HepG2 (cell line): ENCODE measurements around the gene FCRLA. TPM values are rescaled to one million over a fixed set of nuclear protein-coding genes. Genes with fewer than 3 reads are reported as not detected.

Experiments used
- ATAC-seq: fragments of 200-7000 bp; cut with Tn5 transposase; 3 replicates; pipeline ENCODE4 v1.9.1; 2020; ENCODE audit warnings: mild to moderate bottlenecking, moderate library complexity
- BruUV-seq: library from RNA; stranded (reverse); fragments of 400-500 nt; replicated peaks from 2 replicates; lab custom pipeline; 2021; lab: Mats Ljungman, UMichigan
- CTCF ChIA-PET: fragments of 300-600 bp; formaldehyde crosslinking; extraction: SDS; loops from one replicate; lab custom pipeline; 2021; ENCODE audit warnings: low total read pairs, inconsistent platforms, low intra/inter-chr PET ratio; lab: Yijun Ruan, JAX
- POLR2A ChIA-PET: fragments of 350-600 bp; sonication (Branson Sonifier 250); formaldehyde crosslinking; loops from one replicate; lab custom pipeline; 2020; ENCODE audit warnings: antibody characterized with exemption, inconsistent platforms; lab: Yijun Ruan, JAX
- DNase-seq: peaks from one replicate; pipeline ENCODE4 v3.0.0-alpha.2; 2015; ENCODE audit warnings: low spot score
- FAIRE-seq: peaks from 3 replicates; lab custom pipeline; 2011; peaks lifted over from hg19 to GRCh38; lab: Jason Lieb, UNC
- H2AFZ ChIP-seq: one replicate; pipeline ENCODE4 v1.6.1; 2011; ENCODE audit warnings: low read length, inconsistent platforms
- H3K27ac ChIP-seq: fragments of 300-600 bp; 3 replicates; pipeline ENCODE4 v1.8.0; 2011; ENCODE audit warnings: mixed run types, mild to moderate bottlenecking, mixed read lengths, low read length, inconsistent platforms; ENCODE audit not compliant: insufficient read depth; ENCODE audit errors: extremely low read length
- H3K27me3 ChIP-seq, 2 experiments: fragments of 200-600 bp in 1 of 2; 2 replicates in 1 of 2; 3 replicates in 1 of 2; pipeline versions ENCODE4 v1.6.0 to v1.8.0; 2011; ENCODE audit warnings: low read length in 2 of 2, mild to moderate bottlenecking in 2 of 2, moderate library complexity in 2 of 2, inconsistent platforms in 1 of 2; ENCODE audit not compliant: insufficient read depth in 2 of 2, control insufficient read depth in 1 of 2
- H3K36me3 ChIP-seq, 2 experiments: fragments of 200-600 bp in 1 of 2; replicated peaks in 1 of 2; 2 replicates in 1 of 2; 3 replicates in 1 of 2; pipeline versions ENCODE4 v1.5.1 to v1.8.0; 2011; ENCODE audit warnings: low read length in 2 of 2, inconsistent platforms in 1 of 2; ENCODE audit not compliant: insufficient read depth in 2 of 2, control insufficient read depth in 1 of 2
- H3K4me1 ChIP-seq: 2 replicates; pipeline ENCODE4 v1.5.1; 2012; ENCODE audit warnings: low read length, inconsistent platforms; ENCODE audit not compliant: insufficient read depth
- H3K4me2 ChIP-seq: 2 replicates; pipeline ENCODE4 v1.6.0; 2011; ENCODE audit warnings: low read depth, low read length, inconsistent platforms
- H3K4me3 ChIP-seq, 3 experiments: fragments of 200-600 bp in 1 of 3; sonication (generic), shearing (Covaris generic) in 1 of 3; replicated peaks in 1 of 3; 2 replicates each; pipeline ENCODE4 v1.5.1; 2011 to 2016; ENCODE audit warnings: low read length in 3 of 3, inconsistent platforms in 2 of 3, low read depth in 2 of 3, mild to moderate bottlenecking in 2 of 3, control low read depth in 1 of 3, mixed read lengths in 1 of 3; ENCODE audit not compliant: insufficient read depth in 1 of 3
- H3K79me2 ChIP-seq: one replicate; pipeline ENCODE4 v1.6.1; 2011; ENCODE audit warnings: low read length, inconsistent platforms; ENCODE audit not compliant: insufficient read depth
- H3K9ac ChIP-seq: 2 replicates; pipeline ENCODE4 v1.6.0; 2011; ENCODE audit warnings: mild to moderate bottlenecking, low read depth, low read length, inconsistent platforms; ENCODE audit not compliant: insufficient read depth
- H3K9me3 ChIP-seq: 2 replicates; pipeline ENCODE4 v1.5.1; 2012; ENCODE audit warnings: mild to moderate bottlenecking, low read length
- H4K20me1 ChIP-seq: 2 replicates; pipeline ENCODE4 v1.6.0; 2011; ENCODE audit warnings: inconsistent platforms, mild to moderate bottlenecking, low read length, moderate library complexity; ENCODE audit not compliant: insufficient read depth
- GATAD1 ChIP-seq: IDR thresholded peaks from 2 replicates; pipeline ENCODE4 v1.6.1; 2016; ENCODE audit warnings: missing genetic modification reagents, missing compliant biosample characterization
- MEIS2 ChIP-seq: sonication (generic); formaldehyde crosslinking; IDR thresholded peaks from 2 replicates; pipeline ENCODE4 v1.9.0; 2021; ENCODE audit warnings: mild to moderate bottlenecking, missing genetic modification reagents
- NR2C2 ChIP-seq: sonication (generic); formaldehyde crosslinking; IDR thresholded peaks from 2 replicates; pipeline ENCODE4 v1.4.0; 2020; ENCODE audit warnings: missing genetic modification reagents, mild to moderate bottlenecking, moderate library complexity, borderline replicate concordance
- PHF5A ChIP-seq: IDR thresholded peaks from one replicate; pipeline ENCODE4 v1.6.1; 2018; ENCODE audit warnings: low read depth, missing genetic modification reagents; ENCODE audit not compliant: unreplicated experiment
- ZNF230 ChIP-seq: sonication (generic); formaldehyde crosslinking; IDR thresholded peaks from 2 replicates; pipeline ENCODE4 v1.4.0; 2020; ENCODE audit warnings: mild to moderate bottlenecking, missing genetic modification reagents
- ZNF354B ChIP-seq: sonication (generic); formaldehyde crosslinking; IDR thresholded peaks from 2 replicates; pipeline ENCODE4 v1.8.0; 2022; ENCODE audit warnings: mild to moderate bottlenecking, missing genetic modification reagents
- WGBS: methylation state at CpG from one replicate; pipeline ENCODE4 v1.1.6; 2017; ENCODE audit warnings: low lambda C conversion rate; 5-methylcytosine and 5-hydroxymethylcytosine counted together
- in situ Hi-C: cut with HindIII; loops from 2 replicates; pipeline ENCODE4 v1.10.0; 2017; ENCODE audit warnings: low pct_unique_long_range_greater_than_20kb; ENCODE audit not compliant: extremely low pct_ligation_motif_present
- intact Hi-C: fragments of 100-400 bp; cut with micrococcal nuclease; formaldehyde crosslinking; loops from one replicate; pipeline ENCODE4 v1.10.0; 2022; ENCODE audit not compliant: unreplicated experiment
- polyA plus RNA-seq, 8 experiments: library from polyadenylated mRNA; depleted of rRNA in 3 of 8; stranded (reverse) in 7 of 8; unstranded in 1 of 8; fragments of >200 nt; fragmentation: Illumina TruSeq in 4 of 8; extraction: Trizol in 4 of 8; gene quantifications; 2 replicates each; pipeline versions ENCODE4 v1.2.1 to v1.2.3, GENCODE V29; 2011 to 2016; ENCODE audit warnings: low read depth in 4 of 8, missing spikeins in 1 of 8, mixed read lengths in 1 of 8; ENCODE audit not compliant: insufficient read depth in 1 of 8
- total RNA-seq, 5 experiments: library from RNA; depleted of rRNA; stranded (reverse); fragments of >200 nt; fragmentation: Illumina TruSeq; extraction: Trizol; gene quantifications; 2 replicates each; pipeline ENCODE4 v1.2.3, GENCODE V29; 2016; ENCODE audit warnings: low read depth in 1 of 5
- TF ChIP-seq, protein P1 (sequence below): sonication (generic); formaldehyde crosslinking; IDR thresholded peaks from 2 replicates; pipeline ENCODE4 v1.9.0; 2021; ENCODE audit warnings: mild to moderate bottlenecking, missing genetic modification reagents
- TF ChIP-seq, protein P2 (sequence below): sonication (generic); formaldehyde crosslinking; conservative IDR thresholded peaks from 2 replicates; pipeline ENCODE4 v1.4.0; 2020; ENCODE audit warnings: missing genetic modification reagents
- TF ChIP-seq, protein P3 (sequence below): sonication (generic); formaldehyde crosslinking; IDR thresholded peaks from 2 replicates; pipeline ENCODE4 v1.4.0; 2020; ENCODE audit warnings: missing genetic modification reagents, borderline replicate concordance

FCRLA gene
- total and polyA plus RNA-seq, 2 of the 13 experiments (the other 11 are each of a cell fraction or from before 2014, with no cell fraction given): not detected

- TF ChIP-seq, protein P1, sequence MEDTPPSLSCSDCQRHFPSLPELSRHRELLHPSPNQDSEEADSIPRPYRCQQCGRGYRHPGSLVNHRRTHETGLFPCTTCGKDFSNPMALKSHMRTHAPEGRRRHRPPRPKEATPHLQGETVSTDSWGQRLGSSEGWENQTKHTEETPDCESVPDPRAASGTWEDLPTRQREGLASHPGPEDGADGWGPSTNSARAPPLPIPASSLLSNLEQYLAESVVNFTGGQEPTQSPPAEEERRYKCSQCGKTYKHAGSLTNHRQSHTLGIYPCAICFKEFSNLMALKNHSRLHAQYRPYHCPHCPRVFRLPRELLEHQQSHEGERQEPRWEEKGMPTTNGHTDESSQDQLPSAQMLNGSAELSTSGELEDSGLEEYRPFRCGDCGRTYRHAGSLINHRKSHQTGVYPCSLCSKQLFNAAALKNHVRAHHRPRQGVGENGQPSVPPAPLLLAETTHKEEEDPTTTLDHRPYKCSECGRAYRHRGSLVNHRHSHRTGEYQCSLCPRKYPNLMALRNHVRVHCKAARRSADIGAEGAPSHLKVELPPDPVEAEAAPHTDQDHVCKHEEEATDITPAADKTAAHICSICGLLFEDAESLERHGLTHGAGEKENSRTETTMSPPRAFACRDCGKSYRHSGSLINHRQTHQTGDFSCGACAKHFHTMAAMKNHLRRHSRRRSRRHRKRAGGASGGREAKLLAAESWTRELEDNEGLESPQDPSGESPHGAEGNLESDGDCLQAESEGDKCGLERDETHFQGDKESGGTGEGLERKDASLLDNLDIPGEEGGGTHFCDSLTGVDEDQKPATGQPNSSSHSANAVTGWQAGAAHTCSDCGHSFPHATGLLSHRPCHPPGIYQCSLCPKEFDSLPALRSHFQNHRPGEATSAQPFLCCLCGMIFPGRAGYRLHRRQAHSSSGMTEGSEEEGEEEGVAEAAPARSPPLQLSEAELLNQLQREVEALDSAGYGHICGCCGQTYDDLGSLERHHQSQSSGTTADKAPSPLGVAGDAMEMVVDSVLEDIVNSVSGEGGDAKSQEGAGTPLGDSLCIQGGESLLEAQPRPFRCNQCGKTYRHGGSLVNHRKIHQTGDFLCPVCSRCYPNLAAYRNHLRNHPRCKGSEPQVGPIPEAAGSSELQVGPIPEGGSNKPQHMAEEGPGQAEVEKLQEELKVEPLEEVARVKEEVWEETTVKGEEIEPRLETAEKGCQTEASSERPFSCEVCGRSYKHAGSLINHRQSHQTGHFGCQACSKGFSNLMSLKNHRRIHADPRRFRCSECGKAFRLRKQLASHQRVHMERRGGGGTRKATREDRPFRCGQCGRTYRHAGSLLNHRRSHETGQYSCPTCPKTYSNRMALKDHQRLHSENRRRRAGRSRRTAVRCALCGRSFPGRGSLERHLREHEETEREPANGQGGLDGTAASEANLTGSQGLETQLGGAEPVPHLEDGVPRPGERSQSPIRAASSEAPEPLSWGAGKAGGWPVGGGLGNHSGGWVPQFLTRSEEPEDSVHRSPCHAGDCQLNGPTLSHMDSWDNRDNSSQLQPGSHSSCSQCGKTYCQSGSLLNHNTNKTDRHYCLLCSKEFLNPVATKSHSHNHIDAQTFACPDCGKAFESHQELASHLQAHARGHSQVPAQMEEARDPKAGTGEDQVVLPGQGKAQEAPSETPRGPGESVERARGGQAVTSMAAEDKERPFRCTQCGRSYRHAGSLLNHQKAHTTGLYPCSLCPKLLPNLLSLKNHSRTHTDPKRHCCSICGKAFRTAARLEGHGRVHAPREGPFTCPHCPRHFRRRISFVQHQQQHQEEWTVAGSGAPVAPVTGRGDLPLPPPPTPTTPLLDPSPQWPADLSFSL (CRISPR knock-in tag): no peak
- TF ChIP-seq ZNF354B (CRISPR knock-in tag) (no peak), ZNF230 (CRISPR knock-in tag) (no peak), GATAD1 (CRISPR knock-in tag) (no peak), NR2C2 (CRISPR knock-in tag) (no peak)
Measured at GRCh38 chr1:161739865-161740566, 33.0 kb downstream of the FCRLA start (continued).

DNA sequence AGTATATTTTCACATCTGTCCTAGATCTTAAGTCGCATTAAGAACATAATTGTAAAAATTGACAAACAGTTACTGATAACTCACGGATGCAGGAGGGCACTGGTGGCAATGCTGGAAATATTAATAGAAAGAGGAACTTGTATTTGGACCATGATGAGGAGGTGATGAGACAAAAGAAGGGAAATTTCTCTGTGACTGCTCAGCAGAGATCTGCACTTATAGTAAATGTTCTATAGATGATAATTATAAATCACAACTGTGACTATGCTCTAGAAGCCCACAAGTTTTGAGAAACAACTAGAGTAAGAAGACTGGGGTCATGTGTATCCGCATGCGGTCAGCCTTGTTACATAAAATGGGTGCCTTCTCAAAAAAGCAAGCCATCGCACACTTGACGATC is 33.9 kb downstream of the FCRLA start:
- in situ Hi-C loops (loop anchor here (10.0 kb wide), 1 partner anchor 96 kb away; no protein-coding TSS in a partner anchor), intact Hi-C loops (loop anchor here (1.0 to 10.0 kb wide), 3 partner anchors 94 to 254 kb away; no protein-coding TSS in a partner anchor)
- Histone ChIP-seq H3K4me2 (no peak overlapping the region), H3K4me3 (no peak overlapping the region), H3K79me2 (no peaks in the 10 kb centered on the region), H3K9me3 (no peaks in the 10 kb centered on the region), H3K27ac (no peak overlapping the region), H3K27me3 (no peaks in the 10 kb centered on the region; a peak in 2 of 5 replicates), H3K4me1 (no peaks in the 10 kb centered on the region), H2AFZ (no peak overlapping the region), H3K9ac (no peak overlapping the region), H4K20me1 (no peaks in the 10 kb centered on the region), H3K36me3 (no peaks in the 10 kb centered on the region)
- FAIRE-seq (no peak), DNase-seq (no peak), ATAC-seq (no peak)
- ChIA-PET CTCF (interaction anchor here (1.6 to 1.7 kb wide), 3 partner anchors 93 to 253 kb away, joined by 10 to 13 read pairs (median 12); no protein-coding TSS in a partner anchor), POLR2A (no interaction called here)
- BruUV-seq: no TSS peak
- WGBS: 34% methylated on average over 6 of the region's 6 CpGs
- no peak for TF ChIP-seq PHF5A (CRISPR knock-in tag)
- TF ChIP-seq, protein P2, sequence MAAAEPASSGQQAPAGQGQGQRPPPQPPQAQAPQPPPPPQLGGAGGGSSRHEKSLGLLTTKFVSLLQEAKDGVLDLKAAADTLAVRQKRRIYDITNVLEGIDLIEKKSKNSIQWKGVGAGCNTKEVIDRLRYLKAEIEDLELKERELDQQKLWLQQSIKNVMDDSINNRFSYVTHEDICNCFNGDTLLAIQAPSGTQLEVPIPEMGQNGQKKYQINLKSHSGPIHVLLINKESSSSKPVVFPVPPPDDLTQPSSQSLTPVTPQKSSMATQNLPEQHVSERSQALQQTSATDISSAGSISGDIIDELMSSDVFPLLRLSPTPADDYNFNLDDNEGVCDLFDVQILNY: no peak
- TF ChIP-seq, protein P3, sequence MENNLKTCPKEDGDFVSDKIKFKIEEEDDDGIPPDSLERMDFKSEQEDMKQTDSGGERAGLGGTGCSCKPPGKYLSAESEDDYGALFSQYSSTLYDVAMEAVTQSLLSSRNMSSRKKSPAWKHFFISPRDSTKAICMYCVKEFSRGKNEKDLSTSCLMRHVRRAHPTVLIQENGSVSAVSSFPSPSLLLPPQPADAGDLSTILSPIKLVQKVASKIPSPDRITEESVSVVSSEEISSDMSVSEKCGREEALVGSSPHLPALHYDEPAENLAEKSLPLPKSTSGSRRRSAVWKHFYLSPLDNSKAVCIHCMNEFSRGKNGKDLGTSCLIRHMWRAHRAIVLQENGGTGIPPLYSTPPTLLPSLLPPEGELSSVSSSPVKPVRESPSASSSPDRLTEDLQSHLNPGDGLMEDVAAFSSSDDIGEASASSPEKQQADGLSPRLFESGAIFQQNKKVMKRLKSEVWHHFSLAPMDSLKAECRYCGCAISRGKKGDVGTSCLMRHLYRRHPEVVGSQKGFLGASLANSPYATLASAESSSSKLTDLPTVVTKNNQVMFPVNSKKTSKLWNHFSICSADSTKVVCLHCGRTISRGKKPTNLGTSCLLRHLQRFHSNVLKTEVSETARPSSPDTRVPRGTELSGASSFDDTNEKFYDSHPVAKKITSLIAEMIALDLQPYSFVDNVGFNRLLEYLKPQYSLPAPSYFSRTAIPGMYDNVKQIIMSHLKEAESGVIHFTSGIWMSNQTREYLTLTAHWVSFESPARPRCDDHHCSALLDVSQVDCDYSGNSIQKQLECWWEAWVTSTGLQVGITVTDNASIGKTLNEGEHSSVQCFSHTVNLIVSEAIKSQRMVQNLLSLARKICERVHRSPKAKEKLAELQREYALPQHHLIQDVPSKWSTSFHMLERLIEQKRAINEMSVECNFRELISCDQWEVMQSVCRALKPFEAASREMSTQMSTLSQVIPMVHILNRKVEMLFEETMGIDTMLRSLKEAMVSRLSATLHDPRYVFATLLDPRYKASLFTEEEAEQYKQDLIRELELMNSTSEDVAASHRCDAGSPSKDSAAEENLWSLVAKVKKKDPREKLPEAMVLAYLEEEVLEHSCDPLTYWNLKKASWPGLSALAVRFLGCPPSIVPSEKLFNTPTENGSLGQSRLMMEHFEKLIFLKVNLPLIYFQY (CRISPR knock-in tag): no peak
- no peak for TF ChIP-seq MEIS2 (CRISPR knock-in tag)
